ENCODE measurements around the gene FAM83E.

FAM83E gene

DNA sequence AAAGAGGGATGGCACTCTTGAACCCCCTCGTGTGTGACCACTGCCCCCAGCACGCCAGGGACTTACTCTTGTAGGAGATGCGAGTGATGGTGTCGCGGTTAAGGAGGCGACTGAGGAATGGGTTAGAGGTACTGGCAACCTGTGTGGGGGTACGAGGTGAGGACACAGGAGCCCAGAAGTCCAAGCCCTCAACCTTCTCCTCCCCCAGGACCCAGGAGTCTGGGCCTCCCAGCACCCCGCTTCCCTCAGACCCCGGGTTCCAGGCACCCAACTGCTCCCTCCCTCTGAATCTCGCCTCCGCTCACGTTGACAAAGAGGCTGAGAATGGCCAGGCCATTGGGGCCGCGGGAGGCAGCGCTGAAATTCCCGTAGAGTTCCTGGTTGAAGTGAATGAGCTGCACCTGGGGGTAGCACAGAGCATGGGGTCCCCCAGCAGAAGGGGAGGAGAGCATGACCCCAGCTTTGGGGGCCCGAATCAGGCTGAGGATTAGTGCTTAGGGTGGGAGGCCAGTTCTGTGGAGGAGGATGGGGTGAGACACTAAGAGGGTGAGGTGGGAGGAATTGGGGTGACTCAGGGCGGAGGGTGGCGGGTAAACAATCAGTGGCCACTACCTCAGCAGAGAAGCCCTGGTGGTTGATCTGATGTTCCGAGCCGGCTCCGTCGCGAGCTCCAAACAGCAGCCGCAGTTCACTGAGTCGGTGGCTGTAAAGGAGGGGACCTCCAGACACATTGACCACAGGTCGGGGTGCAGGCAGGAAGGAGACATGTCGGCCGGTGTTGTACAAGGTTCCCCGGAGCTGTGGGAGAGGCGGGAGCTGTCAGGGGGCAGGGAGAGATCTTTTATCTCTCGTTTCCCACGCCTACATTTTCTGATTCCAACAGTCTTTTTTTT lies 24.9 kb upstream of the FAM83E start:
- TF ChIP-seq, protein P1, sequence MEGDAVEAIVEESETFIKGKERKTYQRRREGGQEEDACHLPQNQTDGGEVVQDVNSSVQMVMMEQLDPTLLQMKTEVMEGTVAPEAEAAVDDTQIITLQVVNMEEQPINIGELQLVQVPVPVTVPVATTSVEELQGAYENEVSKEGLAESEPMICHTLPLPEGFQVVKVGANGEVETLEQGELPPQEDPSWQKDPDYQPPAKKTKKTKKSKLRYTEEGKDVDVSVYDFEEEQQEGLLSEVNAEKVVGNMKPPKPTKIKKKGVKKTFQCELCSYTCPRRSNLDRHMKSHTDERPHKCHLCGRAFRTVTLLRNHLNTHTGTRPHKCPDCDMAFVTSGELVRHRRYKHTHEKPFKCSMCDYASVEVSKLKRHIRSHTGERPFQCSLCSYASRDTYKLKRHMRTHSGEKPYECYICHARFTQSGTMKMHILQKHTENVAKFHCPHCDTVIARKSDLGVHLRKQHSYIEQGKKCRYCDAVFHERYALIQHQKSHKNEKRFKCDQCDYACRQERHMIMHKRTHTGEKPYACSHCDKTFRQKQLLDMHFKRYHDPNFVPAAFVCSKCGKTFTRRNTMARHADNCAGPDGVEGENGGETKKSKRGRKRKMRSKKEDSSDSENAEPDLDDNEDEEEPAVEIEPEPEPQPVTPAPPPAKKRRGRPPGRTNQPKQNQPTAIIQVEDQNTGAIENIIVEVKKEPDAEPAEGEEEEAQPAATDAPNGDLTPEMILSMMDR (IDR thresholded peaks at IDR 0.05; ENCODE audit: low read depth, low read length), result no peak

DNA sequence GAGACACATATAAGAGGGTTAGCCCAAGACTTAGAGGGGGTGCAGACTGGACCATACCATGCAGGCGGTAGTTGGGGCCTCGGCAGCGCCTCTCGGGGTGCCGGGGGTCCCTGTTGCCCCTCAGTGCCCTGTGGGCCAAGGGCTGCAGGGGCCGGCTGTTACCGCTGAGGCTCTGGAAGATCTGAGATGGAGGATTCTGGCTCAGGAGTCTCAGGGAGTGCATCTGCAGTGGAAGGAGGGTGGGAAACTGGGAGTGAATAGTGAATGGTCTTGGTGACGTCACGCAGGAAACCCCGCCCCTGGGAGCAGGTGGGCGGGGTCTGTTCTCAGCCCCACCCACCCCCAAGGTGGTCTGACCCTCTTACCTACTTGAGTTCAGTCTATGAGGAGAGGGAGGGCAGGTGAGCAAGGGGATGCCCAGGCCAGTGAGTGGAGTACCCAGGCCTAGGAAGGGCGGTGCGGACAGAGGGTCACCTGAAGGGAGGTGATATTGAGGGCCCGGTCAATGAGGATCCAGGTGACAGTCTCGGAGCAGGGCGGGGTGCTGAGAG lies 24.0 kb upstream of the FAM83E start:
- DNase-seq (ENCODE audit: extremely low read depth, low read depth), result no peak
- TF ChIP-seq, protein P1 (IDR thresholded peaks at IDR 0.05; ENCODE audit: low read depth, low read length), result no peak

More for the DNA sequence above, 24.9 kb upstream of the FAM83E start:
- DNase-seq (ENCODE audit: extremely low read depth, low read depth), result no peak

DNA sequence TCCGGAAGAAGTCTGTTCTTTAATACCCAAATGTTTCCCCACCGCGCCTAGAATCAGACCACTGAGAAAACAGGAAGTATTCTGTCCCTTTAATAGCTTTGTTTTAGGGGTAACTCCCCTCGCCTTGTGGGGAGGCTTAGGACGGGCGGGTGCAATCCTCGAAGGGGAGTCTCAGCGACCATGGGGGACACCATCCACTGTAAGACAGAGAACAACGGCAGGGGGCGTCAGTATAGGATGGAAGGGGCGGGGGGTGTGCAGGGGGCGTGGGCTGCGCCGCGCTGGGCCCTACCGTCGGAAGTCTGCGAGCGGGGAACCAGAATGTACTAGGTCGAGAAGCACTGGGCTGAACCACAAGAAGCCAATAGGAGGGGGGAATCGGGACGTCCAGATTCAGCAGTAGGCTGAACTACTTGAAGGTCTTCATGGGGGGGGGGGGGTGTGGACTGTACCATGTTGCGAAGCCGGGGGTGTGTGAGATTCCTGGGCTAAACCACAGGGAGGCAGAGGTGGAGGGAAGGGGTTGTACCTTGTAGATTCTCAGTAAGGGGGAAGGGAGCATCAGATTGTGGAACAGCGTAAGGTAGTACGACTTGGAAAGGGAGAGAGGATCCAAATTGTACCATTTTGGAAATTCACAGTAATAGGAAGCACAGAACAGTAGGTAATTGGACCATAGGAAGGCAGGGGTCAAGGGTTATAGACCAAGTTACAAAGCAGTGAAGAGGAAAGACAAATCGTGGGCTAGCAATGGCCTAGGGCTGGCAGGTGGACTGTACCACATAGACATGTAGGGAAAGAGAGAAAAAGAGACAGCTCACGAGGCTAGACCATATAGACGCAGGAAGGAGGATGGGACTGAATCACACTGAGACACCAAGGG lies 23.3 kb upstream of the FAM83E start:
- TF ChIP-seq, protein P1 (IDR thresholded peaks at IDR 0.05; ENCODE audit: low read depth, low read length), result peak; percentile 6; the same call in 1 of the 2 replicates
- peak; percentile 96 for DNase-seq (ENCODE audit: extremely low read depth, low read depth)

DNA sequence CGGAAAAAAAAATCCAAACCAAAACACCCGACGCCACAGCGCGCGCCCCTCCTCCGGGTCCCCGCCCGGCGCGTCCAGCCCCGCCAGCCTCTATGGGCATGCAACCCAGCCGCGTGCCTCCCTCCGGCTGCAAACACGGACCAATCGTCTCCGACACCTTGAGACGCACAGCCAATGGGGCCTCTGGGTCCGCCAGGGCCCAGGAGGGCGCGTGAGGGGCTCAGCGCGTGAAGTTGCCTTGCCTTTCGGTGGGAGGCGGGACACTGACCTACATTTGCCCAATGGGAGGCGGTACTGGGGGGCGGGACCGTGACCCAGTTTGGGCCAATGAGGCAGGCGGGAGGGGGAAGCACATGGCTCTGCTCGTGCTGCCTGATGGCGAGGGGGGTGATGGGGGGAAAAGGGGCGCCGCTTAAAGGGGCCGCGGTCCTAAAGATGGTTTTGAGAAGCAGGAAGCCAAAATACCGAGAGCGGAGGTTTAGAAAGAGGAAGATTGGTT lies 22.6 kb upstream of the FAM83E start:
- TF ChIP-seq, protein P1 (IDR thresholded peaks at IDR 0.05; ENCODE audit: low read depth, low read length), result no peak
- DNase-seq (ENCODE audit: extremely low read depth, low read depth), result peak; percentile 99

DNA sequence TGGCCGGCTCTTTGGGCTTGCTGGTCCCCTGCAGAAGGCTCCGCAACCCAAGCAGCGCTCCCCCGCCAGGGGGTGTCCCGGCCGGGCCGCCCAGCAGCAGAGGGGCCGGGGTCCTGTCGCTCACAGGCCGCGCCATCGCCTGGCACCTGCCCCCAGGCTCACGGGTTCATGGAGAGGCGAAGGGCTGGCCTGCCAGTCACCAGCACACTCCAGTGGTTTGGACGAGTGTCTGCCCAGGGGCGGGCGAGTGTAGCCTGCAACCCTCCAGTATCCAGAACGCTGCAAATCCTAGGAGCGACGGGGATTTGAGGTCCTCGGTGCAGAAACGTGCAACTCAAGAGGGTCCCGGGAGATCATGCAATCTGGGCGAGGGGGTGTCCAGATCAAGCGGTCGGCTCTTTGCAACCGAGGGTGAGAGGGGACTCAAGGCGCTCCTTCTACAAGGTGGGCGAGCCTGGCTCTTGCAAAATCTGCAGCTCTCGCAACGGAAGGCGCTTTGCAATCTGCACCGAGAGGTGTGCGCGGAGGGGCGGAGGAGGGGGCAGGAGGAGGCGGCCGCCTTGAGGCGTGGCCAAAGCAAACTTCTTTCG lies 22.1 kb upstream of the FAM83E start, which contains the start of gene DBP:
Gene DBP, minus strand, starts transcription at position 521 of the 590 bp plus-strand sequence. Its CDS starts 385 bp downstream, at position 136.
- TF ChIP-seq, protein P1 (IDR thresholded peaks at IDR 0.05; ENCODE audit: low read depth, low read length), result peak; percentile 13; the same call in 1 of the 2 replicates
- no peak for DNase-seq (ENCODE audit: extremely low read depth, low read depth)

DNA sequence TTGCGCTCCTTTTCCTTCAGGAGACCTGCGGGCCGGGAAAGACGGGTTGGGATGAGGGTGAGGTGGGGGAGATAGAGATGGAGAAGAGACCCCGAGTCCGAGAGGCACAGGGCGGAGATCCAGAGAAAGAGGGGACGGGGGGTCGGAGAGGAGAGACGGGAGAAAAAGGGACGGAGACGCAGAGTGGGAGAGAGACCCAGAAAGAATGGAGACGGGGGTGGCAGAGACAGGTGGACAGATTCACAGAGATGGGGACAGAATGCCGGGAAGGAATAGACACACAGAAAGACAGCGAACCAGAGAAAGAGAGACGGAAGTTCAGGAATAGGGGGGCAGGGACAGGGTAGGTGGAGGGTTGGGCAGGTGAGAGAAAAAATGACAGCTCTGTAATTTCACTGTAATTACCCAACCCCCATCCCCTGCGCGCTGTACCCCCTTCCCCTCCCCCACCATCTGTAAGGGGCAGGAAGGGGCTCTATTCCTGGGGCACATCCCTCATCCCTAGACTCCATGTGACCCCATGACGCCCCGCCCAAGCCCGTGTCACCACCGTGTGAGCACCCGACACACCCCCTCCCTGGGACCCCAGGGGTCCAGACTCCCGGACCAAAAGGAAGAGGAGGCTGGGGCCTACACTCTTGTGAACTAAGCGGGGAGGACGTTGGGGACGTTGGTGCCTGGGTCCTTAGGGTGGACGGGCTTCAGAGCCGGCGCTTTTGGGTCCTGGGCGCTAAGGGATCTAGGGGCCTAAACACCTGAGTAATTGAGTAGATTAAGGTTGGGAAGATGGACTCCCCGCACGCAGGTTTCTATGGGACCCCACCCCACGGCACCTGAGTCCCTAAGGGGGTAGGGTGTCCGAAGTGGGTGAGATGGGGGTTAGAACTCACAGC lies 21.3 kb upstream of the FAM83E start:
- TF ChIP-seq, protein P1 (IDR thresholded peaks at IDR 0.05; ENCODE audit: low read depth, low read length), result no peak
- no peak for DNase-seq (ENCODE audit: extremely low read depth, low read depth)
